GM19467 (cell line): ENCODE measurements around the gene HIPK1.

Experiments used
- ATAC-seq: cut with Tn5 transposase; IDR thresholded peaks from one replicate; pipeline ENCODE4 v1.9.1; 2021; ENCODE audit warnings: mild to moderate bottlenecking, moderate library complexity; ENCODE audit not compliant: unreplicated experiment

The HIPK1 gene

GRCh38 chr1:113913312-113913668 is 15.8 kb upstream of the HIPK1 start:
- ATAC-seq = no peak

- ATAC-seq = no peak
Observed at GRCh38 chr1:113913887-113914664, 15.0 kb upstream of the HIPK1 start.

DNA sequence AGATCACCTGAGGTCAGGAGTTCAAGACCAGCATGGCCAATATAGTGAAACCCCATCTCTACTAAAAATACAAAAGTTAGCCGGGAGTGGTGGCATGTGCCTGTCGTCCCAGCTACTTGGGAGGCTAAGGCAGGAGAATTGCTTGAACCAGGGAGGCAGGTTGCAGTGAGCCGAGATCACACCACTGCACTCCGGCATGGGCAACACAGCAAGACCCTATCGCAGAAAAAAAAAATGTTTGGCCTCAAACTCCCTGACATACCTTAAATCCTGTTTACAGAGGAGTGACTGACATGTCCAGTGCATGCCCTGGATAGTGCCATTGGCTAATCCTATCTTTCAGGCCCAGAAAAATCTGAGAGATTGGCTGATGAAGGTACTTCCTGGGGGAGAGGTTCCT is 12.2 kb upstream of the HIPK1 start:
- ATAC-seq = no peak

DNA sequence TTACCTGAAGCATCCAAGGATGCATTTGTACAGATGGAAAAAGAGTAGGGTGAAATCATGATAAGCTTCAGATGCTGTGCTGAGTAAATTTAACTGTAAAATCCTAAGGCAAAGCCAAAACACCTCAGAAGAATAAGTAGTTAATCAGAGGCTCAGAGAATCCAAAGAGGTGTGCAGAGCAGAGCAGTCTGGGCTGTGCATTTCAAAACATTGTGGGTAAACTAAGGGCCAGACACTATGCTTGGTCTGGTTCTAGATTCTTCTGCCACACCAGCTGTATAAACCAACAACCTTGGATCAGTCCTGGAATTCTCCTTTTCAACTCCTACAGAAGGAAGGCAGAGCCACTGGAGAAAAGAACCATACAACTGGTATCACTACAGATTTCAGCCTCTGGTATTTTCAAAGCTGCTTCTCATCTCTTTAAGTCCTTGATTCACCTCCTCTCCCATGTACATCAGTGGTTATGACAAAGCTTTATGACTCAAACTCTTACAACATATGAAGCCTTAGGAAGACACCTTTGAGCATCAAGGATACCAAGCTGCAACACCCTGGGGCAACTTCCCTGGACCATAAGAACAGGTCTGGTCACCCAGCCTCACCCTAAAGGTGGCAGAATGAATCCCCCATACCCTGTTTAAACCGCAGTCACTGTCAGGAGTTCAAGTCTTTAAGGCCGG is 11.6 kb upstream of the HIPK1 start:
- ATAC-seq = no peak

GRCh38 chr1:113918243-113918642 is 10.9 kb upstream of the HIPK1 start:
- no peak for ATAC-seq

DNA sequence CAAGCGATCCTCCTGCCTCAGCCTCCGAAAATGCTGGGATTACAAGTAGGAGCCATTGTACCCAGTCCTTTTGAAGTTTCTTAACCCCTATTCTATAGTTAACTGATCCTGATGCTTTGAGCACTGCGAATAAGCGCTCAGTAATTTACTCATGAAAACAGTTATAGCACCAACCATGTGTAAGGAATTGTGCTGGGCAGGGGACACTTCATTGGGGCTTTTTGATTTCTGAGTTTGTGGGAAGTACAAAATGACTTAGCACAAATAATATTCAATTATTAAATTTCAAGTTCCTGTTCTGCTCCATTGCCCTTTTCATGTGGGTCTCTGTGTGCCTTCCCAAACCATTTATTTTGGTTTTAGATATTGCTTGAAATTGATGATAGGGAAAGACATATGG is 6.2 kb upstream of the HIPK1 start:
- no peak for ATAC-seq

DNA sequence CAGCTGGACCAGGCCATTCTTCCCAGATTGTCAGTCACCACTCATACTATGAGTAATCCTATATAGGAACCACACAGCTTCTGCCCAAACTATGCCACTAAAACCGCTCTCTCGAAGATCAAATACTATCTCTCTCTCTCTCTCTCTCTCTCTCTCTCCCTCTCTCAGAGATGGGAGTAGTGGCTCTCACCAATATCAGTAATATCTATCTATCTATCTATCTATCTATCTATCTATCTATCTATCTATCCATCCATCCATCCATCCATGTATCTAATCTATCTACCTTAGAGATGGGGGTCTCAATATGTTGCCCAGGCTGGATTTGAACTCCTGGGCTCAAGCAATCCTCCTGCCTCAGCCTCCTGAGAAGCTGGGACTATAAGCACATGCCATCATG is 4.7 kb upstream of the HIPK1 start:
- ATAC-seq = no peak

- no peak for ATAC-seq
Observed at GRCh38 chr1:113928187-113928930, 765 bp upstream of the HIPK1 start.

- ATAC-seq = peak; percentile 29
Observed at GRCh38 chr1:113929750-113930498, 800 bp downstream of the HIPK1 start.

DNA sequence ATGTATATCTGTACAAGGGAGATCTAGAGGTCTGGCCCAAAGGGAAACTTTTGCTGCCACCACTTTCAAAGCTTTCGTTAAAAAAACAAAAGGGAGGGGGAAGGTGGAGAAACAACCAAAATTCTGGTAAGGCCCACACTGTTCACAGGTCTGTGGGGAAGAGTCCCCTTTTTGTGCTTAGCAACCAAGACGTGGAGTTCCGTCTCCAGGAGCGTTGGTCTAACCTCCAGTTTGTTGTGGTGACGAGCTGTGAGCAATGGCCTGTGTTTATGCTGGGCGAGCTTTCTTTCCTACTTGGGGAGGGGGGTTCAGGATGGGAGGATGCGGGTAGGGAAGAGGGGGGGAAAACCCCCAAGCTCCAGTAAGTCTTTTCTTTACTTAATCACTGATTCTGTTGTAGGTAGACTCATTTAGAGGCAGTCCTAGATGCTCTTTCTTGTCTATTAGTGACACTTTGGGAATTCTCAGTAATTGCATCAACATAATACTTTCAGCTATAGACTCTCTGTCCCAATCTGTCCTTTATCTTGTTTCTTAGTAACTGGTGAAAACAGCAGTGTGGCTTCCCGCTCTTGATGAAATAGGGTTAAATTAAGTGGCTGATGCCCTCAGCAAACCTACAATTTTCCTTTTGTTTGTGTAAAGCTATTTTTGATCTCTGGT is 1.5 kb downstream of the HIPK1 start:
- peak; percentile 26 for ATAC-seq

DNA sequence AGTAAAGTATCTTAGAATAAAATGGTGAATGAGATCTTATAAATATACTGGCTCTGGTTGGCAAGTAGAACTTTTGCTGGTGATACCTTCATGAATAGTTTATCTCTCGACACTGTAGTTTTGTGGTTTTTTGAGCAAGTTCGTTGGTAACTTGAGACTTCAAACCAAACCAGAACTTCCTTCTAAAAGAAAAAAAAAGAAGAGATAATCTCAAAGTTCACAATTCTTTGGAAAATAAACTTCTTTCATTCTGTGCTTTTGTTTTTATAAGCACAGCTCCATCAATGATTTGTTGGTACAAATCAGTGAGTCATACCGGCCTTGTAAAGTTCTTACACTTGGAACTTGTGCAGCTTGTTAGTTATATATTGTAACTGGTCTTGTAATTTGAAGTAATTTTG is 2.3 kb downstream of the HIPK1 start:
- ATAC-seq = no peak

DNA sequence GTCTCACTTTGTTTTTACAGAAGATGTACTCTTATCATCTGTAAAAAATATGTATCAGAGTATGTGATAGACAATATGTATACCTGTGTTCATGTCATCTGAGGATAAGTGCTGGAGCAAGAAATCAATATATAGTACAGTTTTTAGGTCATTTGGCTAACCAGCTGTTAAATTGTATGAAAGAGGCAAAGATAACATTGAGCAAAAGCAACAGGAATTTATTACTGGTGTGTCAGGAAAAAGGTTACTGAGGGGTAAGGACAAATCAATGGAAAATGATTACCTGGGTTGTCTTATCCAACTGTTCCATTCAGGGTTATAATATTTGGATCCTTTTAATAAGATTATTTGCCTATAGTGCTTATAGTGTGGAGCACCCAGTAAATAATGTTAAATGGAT is 4.9 kb downstream of the HIPK1 start:
- no peak for ATAC-seq

DNA sequence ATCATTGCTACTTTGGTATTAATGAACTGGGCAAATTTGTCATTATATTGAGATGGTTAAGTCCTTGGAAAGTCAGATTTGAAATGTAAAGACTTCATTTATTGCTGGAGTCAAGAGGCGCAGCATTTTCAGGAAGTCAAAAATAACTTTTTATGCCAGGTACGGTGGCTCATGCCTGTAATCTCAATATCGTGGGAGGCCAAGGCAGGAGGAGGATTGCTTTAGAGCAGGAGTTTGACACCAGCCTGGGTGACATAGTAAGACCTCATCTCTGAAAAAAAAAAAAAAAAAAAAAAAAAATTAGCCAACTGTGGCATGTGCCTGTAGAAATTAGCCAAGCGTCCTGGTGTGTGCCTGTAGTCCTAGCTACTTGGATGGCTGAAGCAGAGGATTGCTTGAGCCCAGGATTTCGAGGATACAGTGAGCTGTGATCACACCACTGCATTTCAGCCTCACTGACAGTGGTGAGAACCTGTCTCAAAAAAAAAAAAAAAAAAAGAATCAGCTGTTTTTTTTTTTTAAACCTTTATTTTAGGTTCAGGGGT is 5.5 kb downstream of the HIPK1 start:
- no peak for ATAC-seq

GRCh38 chr1:113935176-113935575 is 6.1 kb downstream of the HIPK1 start:
- ATAC-seq = no peak

DNA sequence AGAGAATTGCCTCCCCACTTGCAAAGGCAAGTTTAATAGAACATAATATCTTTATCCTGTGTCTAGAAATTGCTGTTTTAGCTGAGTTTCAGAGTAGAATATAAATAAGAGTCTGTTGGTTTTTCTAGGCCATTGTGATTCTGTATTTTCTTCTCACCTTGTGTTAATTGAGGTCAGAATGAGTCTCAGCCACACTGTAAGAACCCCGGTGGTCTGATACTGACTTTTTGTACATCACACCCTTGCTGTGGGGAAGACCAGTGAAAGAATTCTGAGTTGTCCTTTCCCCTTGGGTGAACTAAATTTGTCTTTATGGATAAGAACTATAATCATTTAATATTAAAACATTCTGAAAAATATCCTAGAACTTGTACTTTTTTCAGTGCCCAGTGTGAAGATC is 6.8 kb downstream of the HIPK1 start:
- no peak for ATAC-seq

GRCh38 chr1:113937146-113937545 is 8.0 kb downstream of the HIPK1 start:
- ATAC-seq = no peak

- no peak for ATAC-seq
Observed at GRCh38 chr1:113938192-113938591, 9.1 kb downstream of the HIPK1 start.

GRCh38 chr1:113940365-113941244 is 11.5 kb downstream of the HIPK1 start:
- no peak for ATAC-seq

DNA sequence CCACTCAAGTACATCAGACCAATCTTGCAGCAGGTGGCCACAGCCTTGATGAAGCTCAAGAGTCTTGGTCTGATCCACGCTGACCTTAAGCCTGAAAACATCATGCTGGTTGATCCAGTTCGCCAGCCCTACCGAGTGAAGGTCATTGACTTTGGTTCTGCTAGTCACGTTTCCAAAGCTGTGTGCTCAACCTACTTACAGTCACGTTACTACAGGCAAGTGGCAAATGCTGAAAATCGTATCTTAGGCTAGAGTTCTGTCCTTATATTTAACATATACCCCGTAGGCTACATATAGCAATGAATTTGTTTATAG is 12.1 kb downstream of the HIPK1 start:
- no peak for ATAC-seq

DNA sequence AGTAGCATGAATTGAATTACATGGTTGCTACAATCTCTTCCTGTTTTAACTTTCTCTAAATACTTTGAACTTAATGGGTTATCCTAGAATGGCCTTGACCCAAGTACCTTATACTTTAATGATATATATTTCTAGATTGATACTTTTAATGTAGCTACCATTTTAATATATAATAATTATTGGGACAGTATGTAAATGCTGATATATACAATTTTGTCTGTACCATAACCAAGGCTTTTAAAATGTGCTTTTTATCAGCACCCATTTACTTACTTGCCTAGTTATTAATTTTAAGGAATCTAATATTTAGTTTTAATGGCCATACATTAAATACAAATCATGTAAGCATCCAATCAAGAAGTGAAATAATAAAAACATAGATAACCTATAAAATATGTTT is 13.4 kb downstream of the HIPK1 start:
- ATAC-seq = no peak
